Chondrocyte (in vitro differentiated cells): Measurements from ENCODE around the gene SIL1. TPM values are rescaled to one million over a fixed set of nuclear protein-coding genes. Genes with fewer than 3 reads are reported as not detected.
A peak's percentile ranks its signal among the peaks of the same experiment; 100 is the strongest.

Source experiments
- DNase-seq: peaks from one replicate; pipeline ENCODE4 v3.0.0; 2021; ENCODE audit warnings: mixed read lengths, low spot score
- H3K27ac Mint-ChIP-seq: one replicate; pipeline ENCODE4 v1.8.0; 2021; ENCODE audit warnings: mild to moderate bottlenecking, moderate library complexity, mixed read lengths; ENCODE audit not compliant: unreplicated experiment
- H3K27me3 Mint-ChIP-seq: 2 replicates; pipeline ENCODE4 v1.8.0; 2021; ENCODE audit warnings: low read depth, mixed read lengths
- H3K36me3 Mint-ChIP-seq: 2 replicates; pipeline ENCODE4 v1.8.0; 2021; ENCODE audit warnings: low read depth, mixed read lengths
- H3K4me1 Mint-ChIP-seq: 2 replicates; pipeline ENCODE4 v1.8.0; 2021; ENCODE audit warnings: low read depth, mild to moderate bottlenecking, mixed read lengths
- H3K4me3 Mint-ChIP-seq: one replicate; pipeline ENCODE4 v1.8.0; 2021; ENCODE audit warnings: mild to moderate bottlenecking, moderate library complexity, mixed read lengths; ENCODE audit not compliant: unreplicated experiment
- H3K9me3 Mint-ChIP-seq: 2 replicates; pipeline ENCODE4 v1.8.0; 2021; ENCODE audit warnings: low read depth, mixed read lengths
- total RNA-seq: library from RNA; stranded (reverse); gene quantifications from 3 replicates; pipeline ENCODE4 v1.2.1, GENCODE V29; 2021
- TF ChIP-seq, protein P1 (sequence below): fragments of 200-600 bp; sonication (generic); IDR thresholded peaks from 2 replicates; pipeline ENCODE4 v1.5.0; 2021; ENCODE audit warnings: antibody characterized with exemption, mild to moderate bottlenecking, moderate library complexity

SIL1 gene
- total RNA-seq, 1 donor from 2014 or later, result 71.1 TPM

DNA sequence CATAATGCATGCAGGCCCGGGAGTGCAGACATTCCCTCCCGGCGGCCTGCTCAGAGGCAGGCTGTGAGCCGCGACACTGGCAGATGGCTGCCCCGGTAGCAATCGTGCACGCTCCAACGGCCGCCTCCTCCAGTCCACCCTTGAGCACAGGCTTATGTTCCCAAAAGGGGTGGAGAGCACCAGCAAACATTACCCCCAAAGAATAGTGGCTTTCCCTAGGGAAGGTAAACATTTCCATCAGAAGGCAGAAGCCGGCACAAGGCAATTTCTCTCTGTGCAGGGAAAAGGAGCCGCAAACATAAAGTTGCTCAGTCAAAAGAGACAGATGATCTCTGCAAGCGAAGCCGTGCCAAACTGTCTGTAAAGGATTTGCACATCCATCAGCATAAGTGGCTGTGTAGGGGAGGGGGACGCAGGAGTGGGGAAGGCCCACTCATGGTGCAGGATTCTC lies 92.5 kb downstream of the SIL1 start:
- no peak for DNase-seq
- H3K27me3 Mint-ChIP-seq, result no peaks in the 10 kb centered on the region
- peak overlapping the region; percentile 61 for H3K27ac Mint-ChIP-seq
- H3K4me3 Mint-ChIP-seq, result no peak overlapping the region
- peaks cover 72% of the 10 kb centered on the region for H3K4me1 Mint-ChIP-seq
- H3K36me3 Mint-ChIP-seq, result peaks cover 2% of the 10 kb centered on the region
- TF ChIP-seq, protein P1, sequence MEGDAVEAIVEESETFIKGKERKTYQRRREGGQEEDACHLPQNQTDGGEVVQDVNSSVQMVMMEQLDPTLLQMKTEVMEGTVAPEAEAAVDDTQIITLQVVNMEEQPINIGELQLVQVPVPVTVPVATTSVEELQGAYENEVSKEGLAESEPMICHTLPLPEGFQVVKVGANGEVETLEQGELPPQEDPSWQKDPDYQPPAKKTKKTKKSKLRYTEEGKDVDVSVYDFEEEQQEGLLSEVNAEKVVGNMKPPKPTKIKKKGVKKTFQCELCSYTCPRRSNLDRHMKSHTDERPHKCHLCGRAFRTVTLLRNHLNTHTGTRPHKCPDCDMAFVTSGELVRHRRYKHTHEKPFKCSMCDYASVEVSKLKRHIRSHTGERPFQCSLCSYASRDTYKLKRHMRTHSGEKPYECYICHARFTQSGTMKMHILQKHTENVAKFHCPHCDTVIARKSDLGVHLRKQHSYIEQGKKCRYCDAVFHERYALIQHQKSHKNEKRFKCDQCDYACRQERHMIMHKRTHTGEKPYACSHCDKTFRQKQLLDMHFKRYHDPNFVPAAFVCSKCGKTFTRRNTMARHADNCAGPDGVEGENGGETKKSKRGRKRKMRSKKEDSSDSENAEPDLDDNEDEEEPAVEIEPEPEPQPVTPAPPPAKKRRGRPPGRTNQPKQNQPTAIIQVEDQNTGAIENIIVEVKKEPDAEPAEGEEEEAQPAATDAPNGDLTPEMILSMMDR, result no peak
- H3K9me3 Mint-ChIP-seq, result no peaks in the 10 kb centered on the region

- DNase-seq, result no peak
- Mint-ChIP-seq H3K4me1 (peaks cover 75% of the 10 kb centered on the region), H3K27me3 (no peaks in the 10 kb centered on the region), H3K4me3 (no peak overlapping the region), H3K9me3 (no peaks in the 10 kb centered on the region), H3K36me3 (peaks cover 2% of the 10 kb centered on the region), H3K27ac (peak overlapping the region; percentile 76)
- TF ChIP-seq, protein P1, result no peak
These were observed 93.4 kb downstream of the SIL1 start for GRCh38 chr5:139104577-139105276.

DNA sequence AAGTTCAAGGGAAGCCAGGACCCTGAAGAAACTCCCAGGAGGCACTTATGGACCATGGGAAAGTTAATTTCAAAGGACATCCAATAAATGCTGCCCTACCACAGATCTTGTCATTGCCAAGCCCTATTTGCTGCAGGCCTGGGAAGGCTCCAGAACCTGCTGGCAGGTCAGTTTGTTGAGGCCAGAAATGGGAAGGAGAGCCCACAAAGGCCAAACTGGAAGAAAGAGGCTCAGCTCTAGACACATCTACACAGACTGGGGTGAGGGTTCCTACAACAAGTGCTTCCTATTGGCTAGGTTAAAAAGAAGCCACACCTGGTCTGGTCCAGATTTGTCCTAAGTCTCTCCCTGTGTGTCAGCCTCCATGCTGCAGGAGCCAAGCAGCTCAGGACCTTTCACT lies 94.4 kb downstream of the SIL1 start:
- DNase-seq, result no peak
- Mint-ChIP-seq H3K9me3 (no peaks in the 10 kb centered on the region), H3K36me3 (peaks cover 3% of the 10 kb centered on the region), H3K27ac (no peak overlapping the region), H3K27me3 (no peaks in the 10 kb centered on the region), H3K4me1 (peaks cover 65% of the 10 kb centered on the region), H3K4me3 (no peak overlapping the region)
- TF ChIP-seq, protein P1, result no peak

DNA sequence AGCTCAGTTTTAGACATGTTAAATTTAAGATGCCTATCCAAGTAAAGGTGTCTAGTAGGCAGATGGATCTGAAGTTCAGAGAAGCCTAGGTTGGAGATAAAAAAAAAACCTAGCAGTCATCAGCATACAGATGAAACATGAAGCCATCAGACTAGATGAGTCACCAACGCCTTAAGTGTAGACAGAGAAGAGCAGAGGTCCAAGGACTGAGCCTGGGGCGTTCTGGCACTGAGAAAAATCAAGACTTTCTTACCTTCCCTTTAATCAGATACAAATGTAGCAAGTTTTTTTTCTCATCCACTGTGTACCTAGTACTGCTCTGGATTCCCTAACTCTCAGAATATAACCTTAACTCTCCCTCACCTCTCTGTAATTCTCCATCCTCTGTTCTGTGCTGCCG lies 97.3 kb downstream of the SIL1 start:
- TF ChIP-seq, protein P1, result no peak
- no peak for DNase-seq
- H3K4me1 Mint-ChIP-seq, result peaks cover 37% of the 10 kb centered on the region
- no peak overlapping the region for H3K4me3 Mint-ChIP-seq
- H3K36me3 Mint-ChIP-seq, result peaks cover 3% of the 10 kb centered on the region
- peak overlapping the region; percentile 6 for H3K27ac Mint-ChIP-seq
- H3K9me3 Mint-ChIP-seq, result no peaks in the 10 kb centered on the region
- no peaks in the 10 kb centered on the region for H3K27me3 Mint-ChIP-seq

GRCh38 chr5:139094154-139095131 lies 103.7 kb downstream of the SIL1 start:
- no peak for DNase-seq
- no peaks in the 10 kb centered on the region for H3K9me3 Mint-ChIP-seq
- no peaks in the 10 kb centered on the region for H3K27me3 Mint-ChIP-seq
- H3K4me3 Mint-ChIP-seq, result no peak overlapping the region
- H3K27ac Mint-ChIP-seq, result no peak overlapping the region
- no peaks in the 10 kb centered on the region for H3K4me1 Mint-ChIP-seq
- TF ChIP-seq, protein P1, result no peak
- H3K36me3 Mint-ChIP-seq, result peaks cover 4% of the 10 kb centered on the region
